Measurements from ENCODE around the gene CCL27. TPM values are rescaled to one million over a fixed set of nuclear protein-coding genes. Genes with fewer than 3 reads are reported as not detected.

Gene CCL27
- total and polyA plus RNA-seq, 2 of the 8 experiments (the other 6 are each of a cell fraction or from before 2014, with no cell fraction given): 0.42 TPM; not detected in 1

DNA sequence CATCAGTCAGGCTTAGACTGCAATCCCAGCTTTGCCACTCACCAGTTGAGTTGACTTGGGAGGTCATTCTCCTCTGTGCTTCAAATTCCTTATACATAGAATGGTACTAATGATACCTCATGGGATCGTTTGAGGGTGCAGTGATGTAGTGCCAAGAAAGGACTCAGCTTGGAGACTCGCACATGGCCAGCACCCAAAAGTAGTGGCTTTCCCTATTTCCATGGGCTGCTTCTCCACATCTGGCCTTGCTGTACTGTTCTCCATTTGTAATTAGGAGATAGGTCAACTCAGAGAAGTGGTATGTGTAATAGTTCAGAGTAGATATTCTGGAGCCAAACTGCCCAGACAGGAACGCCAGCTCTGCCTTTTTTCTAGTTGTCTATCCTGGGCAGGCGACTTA is 23.1 kb upstream of the CCL27 start (continued):
- no peak for TF ChIP-seq TBP (IDR thresholded peaks at IDR 0.05; ENCODE audit: low read depth, low read length)
- TF ChIP-seq NRF1 (IDR thresholded peaks at IDR 0.05; ENCODE audit: low read depth, low read length): no peak
- no peak for TF ChIP-seq RAD21 (IDR thresholded peaks at IDR 0.05 in 1 of 2, conservative IDR thresholded peaks at IDR 0.05 in 1 of 2; ENCODE audit: low read depth in 2 of 2, low read length in 2 of 2)
- TF ChIP-seq, protein P1, sequence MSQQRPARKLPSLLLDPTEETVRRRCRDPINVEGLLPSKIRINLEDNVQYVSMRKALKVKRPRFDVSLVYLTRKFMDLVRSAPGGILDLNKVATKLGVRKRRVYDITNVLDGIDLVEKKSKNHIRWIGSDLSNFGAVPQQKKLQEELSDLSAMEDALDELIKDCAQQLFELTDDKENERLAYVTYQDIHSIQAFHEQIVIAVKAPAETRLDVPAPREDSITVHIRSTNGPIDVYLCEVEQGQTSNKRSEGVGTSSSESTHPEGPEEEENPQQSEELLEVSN (IDR thresholded peaks at IDR 0.05): no peak
- no peak for TF ChIP-seq KDM4A (IDR thresholded peaks at IDR 0.05; ENCODE audit: low read depth, low read length, severe bottlenecking)
- TF ChIP-seq BRCA1 (IDR thresholded peaks at IDR 0.05; ENCODE audit: low read depth, low read length): no peak

Data from H1 (cell line).